Endothelial cell of umbilical vein (primary cell): ENCODE measurements around the gene STX1A. TPM values are rescaled to one million over a fixed set of nuclear protein-coding genes. Genes with fewer than 3 reads are reported as not detected.
"Not testable (repeated sequence)": the region's sequence is repeated elsewhere in the genome, so short reads cannot be mapped to it uniquely, and the experiment has no call there.

Source experiments
- BruUV-seq: library from RNA; stranded (reverse); fragments of 400-500 nt; replicated peaks from 2 replicates; lab custom pipeline; 2021; lab: Mats Ljungman, UMichigan
- CTCF ChIA-PET: fragments of 300-600, 350-600 bp; sonication (Branson Sonifier 250); formaldehyde crosslinking; loops from one replicate; lab custom pipeline; 2021; ENCODE audit warnings: antibody characterized with exemption, inconsistent platforms; lab: Charles Lee
- POLR2A ChIA-PET: fragments of 300-600, 350-600 bp; sonication (Branson Sonifier 250); formaldehyde crosslinking; loops from one replicate; lab custom pipeline; 2021; ENCODE audit warnings: antibody characterized with exemption, inconsistent platforms; lab: Charles Lee
- DNase-seq: peaks from one replicate; pipeline ENCODE4 v3.0.0-alpha.2; 2011; ENCODE audit warnings: low read depth, low spot score
- FAIRE-seq: peaks from 2 replicates; lab custom pipeline; 2011; peaks lifted over from hg19 to GRCh38; lab: Jason Lieb, UNC
- H2AFZ ChIP-seq: 2 replicates; pipeline ENCODE4 v1.6.0; 2012; ENCODE audit warnings: low read depth, low read length, control low read depth, inconsistent platforms
- H3K27ac ChIP-seq: 2 replicates; pipeline ENCODE4 v1.5.1; 2011; ENCODE audit warnings: low read depth, mild to moderate bottlenecking, control low read depth, low read length, moderate library complexity; ENCODE audit not compliant: insufficient read depth
- H3K27me3 ChIP-seq, 2 experiments: 2 replicates each; pipeline versions ENCODE4 v1.6.0 to v1.6.1; 2011; ENCODE audit warnings: low read length in 2 of 2, mixed read lengths in 1 of 2; ENCODE audit not compliant: control insufficient read depth in 2 of 2, insufficient read depth in 2 of 2
- H3K36me3 ChIP-seq, 2 experiments: 2 replicates in 1 of 2; 3 replicates in 1 of 2; pipeline ENCODE4 v1.5.1; 2011; ENCODE audit warnings: low read length in 2 of 2, mild to moderate bottlenecking in 1 of 2, moderate library complexity in 1 of 2; ENCODE audit not compliant: control insufficient read depth in 2 of 2, insufficient read depth in 2 of 2; ENCODE audit errors: extremely low read depth in 1 of 2
- H3K4me1 ChIP-seq: 3 replicates; pipeline ENCODE4 v1.5.1; 2011; ENCODE audit warnings: mild to moderate bottlenecking, low read length; ENCODE audit not compliant: control insufficient read depth, insufficient read depth; ENCODE audit errors: extremely low read depth
- H3K4me2 ChIP-seq: 2 replicates; pipeline ENCODE4 v1.6.1; 2011; ENCODE audit warnings: low read length, control low read depth, mixed read lengths; ENCODE audit not compliant: insufficient read depth
- H3K4me3 ChIP-seq, 3 experiments: fragments of 200-600 bp in 1 of 3; sonication (generic), shearing (Covaris generic) in 1 of 3; replicated peaks in 1 of 3; 2 replicates each; pipeline ENCODE4 v1.5.1; 2011 to 2016; ENCODE audit warnings: control low read depth in 3 of 3, low read length in 3 of 3, mild to moderate bottlenecking in 2 of 3, inconsistent platforms in 1 of 3, low read depth in 1 of 3, moderate library complexity in 1 of 3; ENCODE audit not compliant: insufficient read depth in 1 of 3
- H3K79me2 ChIP-seq: 2 replicates; pipeline ENCODE4 v1.6.0; 2012; ENCODE audit warnings: low read length, inconsistent platforms; ENCODE audit not compliant: control insufficient read depth, insufficient read depth
- H3K9ac ChIP-seq: replicated peaks from 2 replicates; pipeline ENCODE3; 2011; ENCODE audit warnings: low read length, control low read depth; ENCODE audit not compliant: insufficient read depth; ENCODE audit errors: extremely low read depth
- H3K9me1 ChIP-seq: replicated peaks from 3 replicates; pipeline ENCODE4 v1.6.0; 2011; ENCODE audit warnings: mild to moderate bottlenecking, low read length; ENCODE audit not compliant: control insufficient read depth, insufficient read depth; ENCODE audit errors: extremely low read depth
- H3K9me3 ChIP-seq: replicated peaks from 2 replicates; pipeline ENCODE4 v1.5.1; 2012; ENCODE audit warnings: low read length, inconsistent platforms; ENCODE audit not compliant: control insufficient read depth, insufficient read depth
- H4K20me1 ChIP-seq: replicated peaks from 2 replicates; pipeline ENCODE3; 2011; ENCODE audit warnings: mild to moderate bottlenecking, low read length; ENCODE audit not compliant: control insufficient read depth, insufficient read depth; ENCODE audit errors: extremely low read depth
- EZH2 ChIP-seq: IDR thresholded peaks from 2 replicates; pipeline ENCODE4 v1.6.1; 2012; ENCODE audit warnings: borderline replicate concordance, low read depth, mild to moderate bottlenecking, moderate library complexity, low read length, inconsistent platforms; ENCODE audit not compliant: severe bottlenecking
- FOS ChIP-seq: IDR thresholded peaks from 2 replicates; pipeline ENCODE4 v1.6.1; 2011; ENCODE audit warnings: mild to moderate bottlenecking, low read length, moderate library complexity, borderline replicate concordance; ENCODE audit not compliant: insufficient read depth
- GATA2 ChIP-seq: IDR thresholded peaks from 2 replicates; pipeline ENCODE4 v1.7.0; 2011; ENCODE audit warnings: low read depth, mild to moderate bottlenecking, moderate library complexity, mixed read lengths, low read length; ENCODE audit not compliant: insufficient read length, insufficient read depth
- JUN ChIP-seq: IDR thresholded peaks from 2 replicates; pipeline ENCODE4 v1.6.1; 2011; ENCODE audit warnings: borderline replicate concordance, low read depth; ENCODE audit not compliant: insufficient read length, insufficient read depth
- MYC ChIP-seq: IDR thresholded peaks from one replicate; pipeline ENCODE4 v1.6.1; 2011; ENCODE audit warnings: mild to moderate bottlenecking, low read depth, low read length
- POLR2A ChIP-seq: IDR thresholded peaks from 2 replicates; pipeline ENCODE4 v1.6.1; 2012; ENCODE audit warnings: low read depth, mild to moderate bottlenecking, control low read depth, low read length
- POLR2AphosphoS5 ChIP-seq: IDR thresholded peaks from 2 replicates; pipeline ENCODE4 v1.6.1; 2012; ENCODE audit warnings: low read depth, mild to moderate bottlenecking, control low read depth, low read length, moderate library complexity; ENCODE audit not compliant: insufficient read depth
- dilution Hi-C: fragments of 300-500 bp; cut with MboI; formaldehyde crosslinking; loops from one replicate; pipeline ENCODE4 v1.15.0; 2019; ENCODE audit warnings: low sequenced_read_pairs; ENCODE audit not compliant: extremely low pct_ligation_motif_present
- intact Hi-C: fragments of 100-400 bp; cut with micrococcal nuclease; formaldehyde crosslinking; loops from one replicate; pipeline ENCODE4 v1.10.0; 2022
- polyA plus RNA-seq, 4 experiments: library from polyadenylated mRNA; depleted of rRNA in 3 of 4; stranded (reverse) in 3 of 4; unstranded in 1 of 4; fragments of >200 nt; gene quantifications; 2 replicates each; pipeline versions ENCODE4 v1.2.1 to v1.2.3, GENCODE V29; 2011 to 2012; ENCODE audit warnings: missing spikeins in 1 of 4
- total RNA-seq: library from RNA; stranded (reverse); gene quantifications from 2 replicates; pipeline ENCODE4 v1.2.3, GENCODE V29; 2021
- TF ChIP-seq, protein P1 (sequence below): IDR thresholded peaks from 2 replicates; pipeline ENCODE4 v1.6.1; 2011; ENCODE audit not compliant: insufficient read depth, insufficient read length
- TF ChIP-seq, protein P2 (sequence below), 2 donors: IDR thresholded peaks; 1 replicate in 1 of 2; 2 replicates in 1 of 2; pipeline ENCODE4 v1.5.1; 2011; ENCODE audit warnings: low read length in 2 of 2, mild to moderate bottlenecking in 2 of 2, moderate library complexity in 2 of 2, control low read depth in 1 of 2, inconsistent platforms in 1 of 2, low read depth in 1 of 2; ENCODE audit not compliant: insufficient read depth in 1 of 2; ENCODE audit errors: extremely low read depth in 1 of 2

The STX1A gene
- total and polyA plus RNA-seq, 2 donors (not counting 3 experiments of a cell fraction or from before 2014, with no cell fraction given) = 13.1 to 20.8 TPM

DNA sequence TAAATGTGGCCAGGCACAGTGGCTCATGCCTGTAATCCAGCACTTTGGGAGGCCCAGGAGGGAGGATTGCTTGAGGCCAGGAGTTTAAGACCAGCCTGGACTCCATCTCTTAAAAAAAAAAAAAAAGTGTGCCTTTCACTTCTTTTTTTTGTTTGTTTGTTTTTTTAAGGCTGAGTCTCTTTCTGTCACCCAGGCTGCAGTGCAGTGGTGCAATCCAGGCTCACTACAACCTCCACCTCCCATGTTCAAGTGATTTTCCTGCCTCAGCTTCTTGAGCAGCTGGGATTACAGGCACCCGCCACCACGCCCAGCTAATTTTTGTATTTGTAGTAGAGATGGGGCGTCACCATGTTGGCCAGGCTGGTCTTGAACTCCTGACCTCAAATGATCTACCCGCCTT, 2.7 kb upstream of the STX1A start:
- DNase-seq, H3K9ac ChIP-seq, H3K9me3 ChIP-seq, H3K27me3 ChIP-seq, H2AFZ ChIP-seq, H4K20me1 ChIP-seq, POLR2A ChIA-PET, BruUV-seq, H3K4me3 ChIP-seq, FAIRE-seq, intact Hi-C loops, H3K4me2 ChIP-seq, H3K27ac ChIP-seq, dilution Hi-C loops, H3K9me1 ChIP-seq, H3K36me3 ChIP-seq: not testable (repeated sequence)
- peaks cover 14% of the 10 kb centered on the region for H3K79me2 ChIP-seq
- CTCF ChIA-PET = interaction anchor here (1.0 to 8.6 kb wide), 3 partner anchors 10 to 111 kb away, joined by 5 to 270 read pairs (median 6); no protein-coding TSS in a partner anchor
- peaks cover 15% of the 10 kb centered on the region for H3K4me1 ChIP-seq

DNA sequence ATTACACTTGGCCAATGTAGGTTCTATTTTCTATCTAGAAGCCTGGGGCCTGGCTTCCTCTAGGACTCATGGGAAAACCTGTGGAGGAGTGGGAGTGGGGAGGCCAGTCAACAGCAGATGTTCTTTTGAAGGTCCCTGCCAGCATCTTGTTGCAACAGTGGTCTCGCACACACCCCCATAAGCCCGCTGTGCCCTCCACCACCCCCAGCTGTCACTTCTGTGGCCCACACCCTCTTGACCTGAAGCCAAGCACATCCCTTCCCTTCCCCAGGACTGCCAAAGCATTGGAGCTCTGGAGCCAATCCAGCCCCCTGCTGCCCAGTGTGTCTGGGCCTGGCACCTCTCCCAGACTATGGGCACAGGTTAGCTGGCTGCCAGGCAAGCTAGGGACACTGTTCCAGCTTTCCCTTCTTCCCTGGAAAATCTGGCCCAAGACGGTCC, 1.9 kb upstream of the STX1A start:
- Histone ChIP-seq H3K4me2 (no peak overlapping the region), H4K20me1 (no peaks in the 10 kb centered on the region), H3K27me3 (no peaks in the 10 kb centered on the region), H3K36me3 (no peaks in the 10 kb centered on the region), H2AFZ (no peak overlapping the region), H3K4me1 (peaks cover 22% of the 10 kb centered on the region), H3K27ac (no peak overlapping the region), H3K4me3 (no peak overlapping the region), H3K79me2 (peaks cover 22% of the 10 kb centered on the region), H3K9ac (no peak overlapping the region), H3K9me1 (no peaks in the 10 kb centered on the region), H3K9me3 (no peaks in the 10 kb centered on the region)
- intact Hi-C loops = no loop called here
- FAIRE-seq = no peak
- TF ChIP-seq POLR2A (no peak), GATA2 (no peak), POLR2AphosphoS5 (no peak), FOS (no peak), MYC (no peak), JUN (no peak), EZH2 (no peak)
- TF ChIP-seq, protein P1, sequence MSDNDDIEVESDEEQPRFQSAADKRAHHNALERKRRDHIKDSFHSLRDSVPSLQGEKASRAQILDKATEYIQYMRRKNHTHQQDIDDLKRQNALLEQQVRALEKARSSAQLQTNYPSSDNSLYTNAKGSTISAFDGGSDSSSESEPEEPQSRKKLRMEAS = no peak
- TF ChIP-seq, protein P2, sequence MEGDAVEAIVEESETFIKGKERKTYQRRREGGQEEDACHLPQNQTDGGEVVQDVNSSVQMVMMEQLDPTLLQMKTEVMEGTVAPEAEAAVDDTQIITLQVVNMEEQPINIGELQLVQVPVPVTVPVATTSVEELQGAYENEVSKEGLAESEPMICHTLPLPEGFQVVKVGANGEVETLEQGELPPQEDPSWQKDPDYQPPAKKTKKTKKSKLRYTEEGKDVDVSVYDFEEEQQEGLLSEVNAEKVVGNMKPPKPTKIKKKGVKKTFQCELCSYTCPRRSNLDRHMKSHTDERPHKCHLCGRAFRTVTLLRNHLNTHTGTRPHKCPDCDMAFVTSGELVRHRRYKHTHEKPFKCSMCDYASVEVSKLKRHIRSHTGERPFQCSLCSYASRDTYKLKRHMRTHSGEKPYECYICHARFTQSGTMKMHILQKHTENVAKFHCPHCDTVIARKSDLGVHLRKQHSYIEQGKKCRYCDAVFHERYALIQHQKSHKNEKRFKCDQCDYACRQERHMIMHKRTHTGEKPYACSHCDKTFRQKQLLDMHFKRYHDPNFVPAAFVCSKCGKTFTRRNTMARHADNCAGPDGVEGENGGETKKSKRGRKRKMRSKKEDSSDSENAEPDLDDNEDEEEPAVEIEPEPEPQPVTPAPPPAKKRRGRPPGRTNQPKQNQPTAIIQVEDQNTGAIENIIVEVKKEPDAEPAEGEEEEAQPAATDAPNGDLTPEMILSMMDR (IDR thresholded peaks at IDR 0.05; ENCODE audit: extremely low read depth in 1 of 2, insufficient read depth in 1 of 2, low read depth in 1 of 2, low read length in 2 of 2) = no peak
- no TSS peak for BruUV-seq
- DNase-seq = no peak
- POLR2A ChIA-PET = no interaction called here
- CTCF ChIA-PET = interaction anchor here (1.0 to 8.6 kb wide), 3 partner anchors 11 to 111 kb away, joined by 5 to 270 read pairs (median 6); no protein-coding TSS in a partner anchor
- dilution Hi-C loops = no loop called here

DNA sequence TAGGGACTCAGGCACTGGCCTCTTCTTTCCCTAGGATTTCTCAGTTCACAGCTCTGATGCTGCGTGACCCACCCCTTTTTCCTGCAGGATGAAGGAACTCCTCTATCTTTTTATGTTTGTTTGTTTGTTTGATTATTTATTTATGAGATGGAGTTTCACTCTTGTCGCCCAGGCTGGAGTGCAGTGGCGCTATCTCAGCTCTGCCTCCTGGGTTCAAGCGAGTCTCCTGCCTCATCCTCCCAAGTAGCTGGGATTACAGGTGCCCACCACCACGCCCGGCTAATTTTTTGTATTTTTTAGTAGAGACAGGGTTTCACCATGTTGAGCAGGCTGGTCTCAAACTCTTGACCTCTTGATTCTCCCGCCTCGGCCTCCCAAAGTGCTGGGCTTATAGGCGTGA, 974 bp upstream of the STX1A start:
- BruUV-seq, H3K9me3 ChIP-seq, H3K27me3 ChIP-seq, DNase-seq, H3K4me3 ChIP-seq, H2AFZ ChIP-seq, H3K4me2 ChIP-seq, POLR2A ChIA-PET, intact Hi-C loops, H3K9me1 ChIP-seq, H3K36me3 ChIP-seq, FAIRE-seq, H4K20me1 ChIP-seq, H3K9ac ChIP-seq, H3K27ac ChIP-seq, dilution Hi-C loops: not testable (repeated sequence)
- H3K4me1 ChIP-seq = peaks cover 31% of the 10 kb centered on the region
- CTCF ChIA-PET = interaction anchor here (1.4 to 8.6 kb wide), 2 partner anchors 20 to 110 kb away, joined by 3 to 270 read pairs; no protein-coding TSS in a partner anchor
- peaks cover 25% of the 10 kb centered on the region for H3K79me2 ChIP-seq
